ENCODE data around the gene GRK1. TPM values are rescaled to one million over a fixed set of nuclear protein-coding genes. Genes with fewer than 3 reads are reported as not detected.

Gene GRK1
- total RNA-seq, 1 experiment from 2014 or later, result not detected

DNA sequence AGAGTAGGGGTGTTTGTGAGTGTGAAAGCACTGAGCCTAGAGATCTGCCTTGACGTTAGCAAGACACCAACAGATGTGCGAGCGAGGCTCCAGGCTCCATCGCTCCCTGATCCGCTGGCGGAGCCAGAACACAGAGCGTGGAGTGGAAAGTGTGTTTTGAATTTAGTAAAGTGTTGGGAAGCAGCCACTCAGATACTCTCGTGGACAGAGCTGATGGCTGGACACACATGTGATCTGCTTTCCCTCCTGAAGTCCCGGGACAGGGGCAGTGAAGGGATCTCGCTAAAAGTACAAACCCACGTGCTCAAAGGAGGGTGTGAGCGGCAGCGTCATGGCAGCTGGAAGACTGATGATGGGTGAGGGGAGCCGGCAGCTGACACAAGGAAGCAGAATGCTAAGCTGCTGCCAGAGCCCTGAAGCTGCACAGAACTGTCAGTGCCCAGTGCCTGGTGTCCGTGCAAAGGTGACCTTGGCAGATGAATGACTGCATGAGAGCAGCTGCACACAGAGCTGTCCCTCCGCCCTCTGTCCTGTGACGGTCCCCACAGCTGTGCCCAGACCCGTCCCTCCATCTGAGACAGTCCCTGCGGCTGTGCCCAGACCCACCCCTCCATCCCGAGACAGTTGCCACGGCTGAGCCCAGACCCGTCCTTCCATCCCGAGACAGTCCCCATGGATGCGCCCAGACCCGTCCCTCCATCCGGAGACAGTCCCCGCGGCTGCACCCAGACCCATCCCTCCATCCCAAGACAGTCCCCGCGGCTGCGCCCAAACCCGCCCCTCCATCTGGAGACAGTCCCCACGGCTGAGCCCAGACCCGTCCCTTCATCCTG lies 62.4 kb downstream of the GRK1 start:
- no peak for DNase-seq (ENCODE audit: low spot score)

GRCh38 chr13:113730258-113730691 lies 63.3 kb downstream of the GRK1 start:
- no peak for DNase-seq (ENCODE audit: low spot score)

- DNase-seq (ENCODE audit: low spot score), result no peak
Observed at GRCh38 chr13:113730831-113731191, 63.8 kb downstream of the GRK1 start.

DNA sequence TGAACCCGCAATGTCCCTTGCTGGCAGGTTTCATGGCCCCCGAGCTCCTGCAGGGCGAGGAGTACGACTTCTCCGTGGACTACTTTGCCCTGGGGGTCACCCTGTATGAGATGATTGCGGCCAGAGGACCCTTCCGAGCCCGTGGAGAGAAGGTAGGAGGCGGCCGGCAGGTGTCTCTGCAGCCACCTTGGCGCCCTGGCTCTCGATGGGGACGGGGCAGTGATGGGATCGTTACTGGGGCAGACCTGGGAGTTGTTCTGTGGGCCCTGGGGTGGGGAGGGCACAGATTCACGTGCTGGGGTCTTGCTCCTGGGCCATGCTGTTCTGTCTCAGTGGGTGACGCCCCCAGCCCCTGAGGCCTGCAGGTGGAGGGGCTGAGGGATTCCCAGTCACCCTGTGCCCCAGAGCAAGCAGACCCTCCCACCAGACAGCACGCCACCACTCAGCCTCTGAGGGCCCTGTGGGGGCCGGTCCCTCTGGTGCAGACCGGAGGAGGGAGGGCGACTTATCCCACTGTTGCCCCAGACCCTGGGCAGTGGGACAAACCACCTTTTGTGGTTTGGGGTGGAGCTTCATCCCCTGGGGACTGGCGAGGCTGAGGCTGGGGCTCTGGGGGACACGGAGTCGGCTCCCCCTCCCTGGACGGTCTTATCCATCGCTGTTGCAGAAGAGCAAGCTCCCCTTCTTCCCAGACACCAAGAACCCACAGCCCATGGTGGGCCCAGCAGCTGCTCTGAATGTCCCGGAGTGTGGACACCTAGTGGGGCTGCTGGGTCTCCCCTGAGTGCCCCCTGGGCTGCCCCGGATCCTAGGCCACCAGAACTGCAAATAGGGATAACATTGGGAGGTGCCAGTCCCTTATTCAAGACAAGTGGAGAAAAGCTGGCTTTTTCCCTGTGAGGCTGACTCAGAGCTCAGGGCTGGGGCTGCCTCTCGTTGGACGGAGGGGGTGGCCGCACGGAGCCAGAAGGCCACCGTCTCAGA lies 64.5 kb downstream of the GRK1 start:
- no peak for DNase-seq (ENCODE audit: low spot score)

DNA sequence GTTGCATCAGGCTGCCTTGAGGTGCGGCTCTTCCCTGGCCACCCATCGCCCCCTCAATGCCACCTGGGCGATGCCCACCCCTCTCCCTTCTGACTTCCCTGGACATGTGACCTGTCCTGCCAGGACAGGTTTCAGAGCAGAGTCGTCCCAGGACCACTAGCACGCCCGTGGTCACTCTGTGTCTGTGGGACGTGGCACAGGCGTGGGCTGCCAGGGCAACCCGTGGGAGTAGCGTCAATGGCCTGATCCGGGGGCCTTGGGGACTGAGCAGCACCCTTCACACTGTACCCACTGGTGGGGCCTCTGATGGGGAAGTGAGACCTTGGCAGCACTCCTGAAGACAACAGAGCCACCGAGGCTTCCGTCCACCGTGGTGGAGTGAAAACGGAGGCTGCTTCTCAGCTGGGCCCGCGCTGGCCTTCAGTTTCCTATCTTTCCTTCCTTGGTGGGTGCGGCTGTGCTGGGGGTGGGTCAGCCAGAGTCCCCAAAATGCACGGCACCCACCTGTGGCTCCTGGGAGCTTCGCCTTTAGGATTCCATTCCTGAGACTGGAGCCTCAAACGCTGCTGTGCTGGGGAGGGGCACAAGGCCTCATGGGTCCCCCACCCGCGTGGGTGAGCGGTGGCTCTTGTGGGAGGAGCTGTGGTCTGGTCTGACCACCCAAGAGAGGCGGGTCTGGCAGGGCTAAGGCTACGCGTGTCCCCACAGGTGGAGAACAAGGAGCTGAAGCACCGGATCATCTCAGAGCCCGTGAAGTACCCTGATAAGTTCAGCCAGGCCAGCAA lies 65.3 kb downstream of the GRK1 start:
- DNase-seq (ENCODE audit: low spot score), result no peak

GRCh38 chr13:113732961-113733950 lies 66.2 kb downstream of the GRK1 start:
- no peak for DNase-seq (ENCODE audit: low spot score)

DNA sequence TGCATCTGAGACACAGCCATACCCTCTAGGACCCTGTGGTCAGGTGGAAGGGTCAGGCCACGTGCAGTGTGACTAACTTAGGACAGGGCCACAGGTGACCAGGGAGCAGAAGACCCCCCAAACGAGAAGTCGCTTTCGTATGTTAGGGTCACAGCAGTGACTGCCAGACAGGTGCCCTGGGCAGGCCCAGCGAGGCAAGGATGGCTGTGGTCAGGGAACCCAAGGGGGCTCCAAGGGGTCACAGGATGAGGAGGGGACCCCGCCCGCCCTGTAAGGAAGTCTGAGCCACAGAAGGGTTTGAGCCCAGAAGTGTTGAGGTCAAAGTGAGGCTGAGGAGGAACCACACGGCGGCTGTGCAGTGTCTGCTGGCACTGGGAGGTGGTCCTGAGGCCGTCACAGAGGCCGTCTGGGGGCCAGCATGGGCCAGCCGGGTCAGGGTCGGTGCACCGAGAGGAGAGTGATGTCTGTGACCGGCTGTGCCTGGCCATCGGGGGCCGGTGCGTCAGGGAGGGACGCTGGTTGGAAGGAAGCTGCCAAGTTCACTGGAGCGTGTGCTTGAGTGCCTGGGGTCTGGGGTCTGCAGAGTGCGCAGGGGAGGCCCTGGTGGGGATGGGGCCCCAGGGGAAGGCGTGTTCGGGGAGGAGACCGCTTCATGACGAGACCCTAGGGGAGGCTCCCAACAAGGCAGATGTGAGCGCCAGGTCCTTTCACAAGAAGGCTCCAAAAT lies 67.2 kb downstream of the GRK1 start:
- DNase-seq (ENCODE audit: low spot score), result no peak

DNA sequence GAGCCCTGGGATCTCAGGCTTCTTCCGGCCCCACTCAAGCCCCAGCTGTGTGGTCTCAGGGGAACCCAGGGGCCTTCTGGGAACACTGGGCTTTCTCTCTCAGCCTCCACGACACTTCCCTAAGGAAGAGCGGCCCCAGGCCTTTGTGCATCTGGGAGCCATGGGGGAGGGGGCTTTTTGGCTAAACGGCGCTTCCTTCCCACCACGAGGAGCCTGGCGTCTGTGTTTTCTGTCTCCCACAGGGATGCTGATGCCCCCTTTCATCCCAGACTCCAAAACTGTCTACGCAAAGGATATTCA lies 67.8 kb downstream of the GRK1 start:
- no peak for DNase-seq (ENCODE audit: low spot score)

GRCh38 chr13:113735194-113735593 lies 68.2 kb downstream of the GRK1 start:
- DNase-seq (ENCODE audit: low spot score), result no peak

DNA sequence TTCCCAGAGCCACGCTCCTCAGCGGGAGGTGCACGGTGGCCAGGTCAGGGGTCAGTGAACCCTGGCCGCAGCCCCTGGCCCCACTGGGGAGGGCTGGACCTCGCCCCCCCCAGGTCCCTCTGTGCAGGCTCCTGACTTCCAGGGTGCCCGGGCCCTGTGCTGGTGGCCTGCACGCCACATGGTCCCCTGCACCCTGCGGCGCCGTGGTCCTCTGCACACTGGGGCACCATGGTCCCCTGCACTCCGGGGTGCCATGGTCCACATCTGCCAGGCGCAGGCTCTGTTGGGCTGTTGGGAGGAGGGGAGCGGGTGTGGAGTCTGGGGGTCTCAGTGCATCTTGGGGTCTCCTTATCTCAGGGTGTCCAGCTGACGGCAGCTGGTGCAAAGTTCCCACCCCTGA lies 68.7 kb downstream of the GRK1 start:
- DNase-seq (ENCODE audit: low spot score), result no peak

DNA sequence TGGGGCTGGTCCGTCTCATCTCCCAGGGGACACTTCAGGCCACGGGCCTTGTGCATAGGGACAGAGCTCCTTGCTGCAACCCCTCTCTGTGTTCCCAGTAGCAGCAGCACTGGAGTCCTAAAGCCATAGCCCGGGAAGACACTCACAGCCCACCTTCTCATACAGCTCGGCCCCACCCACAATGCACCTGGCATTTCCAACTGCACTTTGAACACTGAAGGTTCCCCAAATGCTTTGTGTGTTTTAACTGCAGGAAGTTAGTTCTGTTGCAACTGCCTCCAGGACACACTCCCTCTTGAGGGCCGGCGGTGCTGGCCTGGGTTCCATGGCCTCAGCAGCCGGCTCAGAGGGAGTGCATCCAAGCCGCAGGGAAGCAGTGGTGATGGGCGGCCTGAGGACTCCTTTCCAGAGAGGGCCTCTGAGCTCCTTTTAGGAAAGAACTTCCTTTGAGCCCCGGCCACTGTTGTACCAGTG lies 69.3 kb downstream of the GRK1 start:
- no peak for DNase-seq (ENCODE audit: low spot score)

DNA sequence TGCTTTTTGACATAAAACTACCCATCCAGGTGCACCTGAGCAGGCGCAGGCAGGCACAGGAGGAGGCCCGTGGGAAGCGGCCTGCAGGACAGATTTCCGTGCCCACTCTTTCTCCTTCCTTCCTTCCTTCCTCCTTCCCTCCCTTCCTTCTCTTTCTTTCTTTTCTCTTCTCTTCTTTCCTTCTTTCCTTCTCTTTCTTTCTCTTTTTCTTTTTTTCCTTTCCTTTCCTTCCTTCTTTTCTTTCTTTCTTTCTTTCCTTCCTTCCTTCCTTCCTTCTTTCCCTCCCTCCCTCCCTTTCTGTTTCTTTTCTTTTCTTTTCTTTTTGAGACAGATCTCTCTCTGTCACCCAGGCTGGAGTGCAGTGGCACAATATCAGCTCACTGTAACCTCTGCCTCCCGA lies 70.8 kb downstream of the GRK1 start:
- no peak for DNase-seq (ENCODE audit: low spot score)

- DNase-seq (ENCODE audit: low spot score), result no peak
Observed at GRCh38 chr13:113739527-113740285, 72.7 kb downstream of the GRK1 start.

DNA sequence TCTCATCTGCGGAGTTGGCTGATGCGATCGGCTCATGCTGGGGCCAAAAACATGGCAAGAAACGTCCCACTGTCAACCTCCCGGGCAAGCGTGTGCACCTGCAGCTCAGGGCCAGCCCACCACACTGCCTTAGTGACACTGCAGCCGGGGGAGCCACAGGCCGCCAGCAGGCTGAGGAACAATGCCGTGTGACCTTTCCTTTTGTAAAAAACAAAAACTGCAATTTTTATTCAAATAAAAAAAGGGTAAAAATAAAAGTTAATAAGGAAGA lies 73.2 kb downstream of the GRK1 start:
- DNase-seq (ENCODE audit: low spot score), result no peak

DNA sequence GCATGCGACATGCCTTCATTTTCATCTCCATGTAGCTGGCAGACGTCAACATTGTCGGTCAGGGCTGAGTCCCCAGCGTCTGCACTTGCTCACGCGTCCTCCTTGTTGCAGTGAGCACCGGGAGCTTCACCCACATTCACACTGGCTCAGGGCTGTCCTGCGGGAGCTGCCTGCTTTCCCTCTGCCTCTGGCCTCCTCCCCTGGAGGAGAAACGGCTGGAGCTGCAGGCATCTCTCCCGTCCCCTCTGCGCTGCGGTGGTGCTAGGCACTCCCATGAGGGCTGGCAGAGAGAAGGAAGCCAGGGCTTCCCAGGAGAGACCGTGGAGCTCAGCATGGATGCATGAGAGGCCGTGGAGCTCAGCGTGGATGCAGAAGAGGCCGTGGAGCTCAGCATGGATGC lies 73.6 kb downstream of the GRK1 start:
- no peak for DNase-seq (ENCODE audit: low spot score)

DNA sequence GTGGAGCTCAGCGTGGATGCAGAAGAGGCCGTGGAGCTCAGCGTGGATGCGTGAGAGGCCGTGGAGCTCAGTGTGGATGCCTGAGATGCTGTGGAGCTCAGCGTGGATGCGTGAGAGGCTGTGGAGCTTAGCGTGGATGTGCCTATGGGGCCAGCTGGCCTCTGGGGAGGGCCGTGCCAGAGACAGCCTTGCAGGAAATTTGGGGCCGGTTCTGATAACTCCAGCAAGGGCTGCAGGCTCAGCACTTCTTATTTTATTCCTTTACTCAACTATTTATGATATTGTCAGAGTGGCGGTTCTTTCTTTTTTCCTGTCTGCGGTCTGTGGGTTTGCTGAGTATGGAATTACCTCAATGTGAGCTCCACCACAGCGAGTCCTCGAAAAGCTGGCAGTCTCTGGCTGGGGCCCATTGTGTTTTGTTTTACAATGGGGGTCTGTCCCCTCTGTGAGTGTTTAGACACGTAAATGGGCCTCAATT lies 74.2 kb downstream of the GRK1 start:
- no peak for DNase-seq (ENCODE audit: low spot score)

GRCh38 chr13:113742000-113742441 lies 75.0 kb downstream of the GRK1 start:
- DNase-seq (ENCODE audit: low spot score), result peak; percentile 70

DNA sequence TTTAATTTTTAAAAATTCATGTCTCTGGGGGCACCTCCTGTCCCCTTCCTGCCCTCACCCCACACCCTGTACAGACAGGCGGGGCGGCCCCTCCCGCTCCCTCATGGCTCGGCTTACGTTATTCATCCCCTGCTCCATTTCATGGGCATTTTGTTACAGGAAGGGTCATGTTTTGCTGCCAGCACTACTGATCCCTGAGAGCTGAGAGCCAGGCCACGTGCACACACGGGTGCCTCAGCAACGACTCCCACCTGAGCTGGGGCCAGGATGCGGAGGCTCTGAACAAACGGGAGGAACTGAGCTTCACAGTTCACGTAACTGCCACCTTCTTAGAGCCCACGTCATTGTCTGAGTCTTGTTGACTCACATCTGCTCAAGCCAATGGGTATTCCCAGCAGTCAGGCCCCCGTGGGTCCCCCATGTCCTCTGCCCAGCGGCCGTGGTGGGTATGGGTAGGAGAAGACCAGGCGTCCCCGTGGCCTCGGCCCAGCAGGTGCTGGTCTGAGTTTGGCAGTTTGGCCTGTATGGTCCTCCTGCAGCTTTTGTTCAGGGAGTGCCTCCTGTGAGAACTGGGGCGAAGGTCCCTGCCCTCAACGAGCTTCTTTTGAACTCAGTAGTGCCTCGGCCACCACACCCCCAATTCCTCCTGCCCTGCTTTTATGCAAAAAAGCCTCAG lies 75.6 kb downstream of the GRK1 start:
- DNase-seq (ENCODE audit: low spot score), result no peak
